Measurements from ENCODE around the gene ZDHHC19.

- TF ChIP-seq POLR2A (IDR thresholded peaks at IDR 0.05; ENCODE audit: low read depth, low read length) (no peak), POLR2AphosphoS5 (IDR thresholded peaks at IDR 0.05; ENCODE audit: low read depth, low read length) (no peak)
Measured at GRCh38 chr3:196241704-196242103, 30.5 kb upstream of the ZDHHC19 start.

All from GM12892 (cell line).